ENCODE data around the gene NACC2.

NACC2 gene

DNA sequence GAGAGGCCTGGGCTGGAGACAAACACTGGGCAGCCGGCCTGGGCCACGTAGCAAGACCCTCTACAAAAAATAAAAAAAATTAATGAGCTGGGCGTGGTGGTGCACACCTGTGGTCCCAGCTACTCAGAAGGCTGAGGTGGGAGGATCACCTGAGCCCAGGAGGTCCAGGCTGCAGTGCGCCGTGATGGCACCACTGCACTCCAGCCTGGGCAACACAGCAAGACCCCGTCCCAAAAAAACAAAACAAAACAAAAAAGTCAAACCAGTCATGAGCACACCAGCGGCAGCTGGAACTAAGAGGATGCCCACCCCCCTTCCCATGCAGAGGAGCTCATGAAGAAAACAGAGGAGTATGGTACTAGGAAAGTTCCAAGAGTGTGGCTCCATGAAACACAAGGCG lies 131.8 kb downstream of the NACC2 start:
- H3K27me3 ChIP-seq (ENCODE audit: control insufficient read depth, insufficient read depth, low read length): no peaks in the 10 kb centered on the region
- no peak overlapping the region for H3K9ac ChIP-seq
- H2AFZ ChIP-seq: no peak overlapping the region
- H3K9me3 ChIP-seq (ENCODE audit: control insufficient read depth, low read length): no peaks in the 10 kb centered on the region
- H3K4me3 ChIP-seq (ENCODE audit: low read depth, low read length): no peak overlapping the region
- TF ChIP-seq, protein P1, sequence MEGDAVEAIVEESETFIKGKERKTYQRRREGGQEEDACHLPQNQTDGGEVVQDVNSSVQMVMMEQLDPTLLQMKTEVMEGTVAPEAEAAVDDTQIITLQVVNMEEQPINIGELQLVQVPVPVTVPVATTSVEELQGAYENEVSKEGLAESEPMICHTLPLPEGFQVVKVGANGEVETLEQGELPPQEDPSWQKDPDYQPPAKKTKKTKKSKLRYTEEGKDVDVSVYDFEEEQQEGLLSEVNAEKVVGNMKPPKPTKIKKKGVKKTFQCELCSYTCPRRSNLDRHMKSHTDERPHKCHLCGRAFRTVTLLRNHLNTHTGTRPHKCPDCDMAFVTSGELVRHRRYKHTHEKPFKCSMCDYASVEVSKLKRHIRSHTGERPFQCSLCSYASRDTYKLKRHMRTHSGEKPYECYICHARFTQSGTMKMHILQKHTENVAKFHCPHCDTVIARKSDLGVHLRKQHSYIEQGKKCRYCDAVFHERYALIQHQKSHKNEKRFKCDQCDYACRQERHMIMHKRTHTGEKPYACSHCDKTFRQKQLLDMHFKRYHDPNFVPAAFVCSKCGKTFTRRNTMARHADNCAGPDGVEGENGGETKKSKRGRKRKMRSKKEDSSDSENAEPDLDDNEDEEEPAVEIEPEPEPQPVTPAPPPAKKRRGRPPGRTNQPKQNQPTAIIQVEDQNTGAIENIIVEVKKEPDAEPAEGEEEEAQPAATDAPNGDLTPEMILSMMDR (IDR thresholded peaks at IDR 0.05): no peak
- H3K36me3 ChIP-seq (ENCODE audit: control insufficient read depth, insufficient read depth, low read length): no peaks in the 10 kb centered on the region
- H3K27ac ChIP-seq: no peak overlapping the region
- H3K79me2 ChIP-seq: peaks cover 5% of the 10 kb centered on the region
- peaks cover 3% of the 10 kb centered on the region for H3K4me1 ChIP-seq
- no peak overlapping the region for H3K4me2 ChIP-seq (ENCODE audit: low read length)

DNA sequence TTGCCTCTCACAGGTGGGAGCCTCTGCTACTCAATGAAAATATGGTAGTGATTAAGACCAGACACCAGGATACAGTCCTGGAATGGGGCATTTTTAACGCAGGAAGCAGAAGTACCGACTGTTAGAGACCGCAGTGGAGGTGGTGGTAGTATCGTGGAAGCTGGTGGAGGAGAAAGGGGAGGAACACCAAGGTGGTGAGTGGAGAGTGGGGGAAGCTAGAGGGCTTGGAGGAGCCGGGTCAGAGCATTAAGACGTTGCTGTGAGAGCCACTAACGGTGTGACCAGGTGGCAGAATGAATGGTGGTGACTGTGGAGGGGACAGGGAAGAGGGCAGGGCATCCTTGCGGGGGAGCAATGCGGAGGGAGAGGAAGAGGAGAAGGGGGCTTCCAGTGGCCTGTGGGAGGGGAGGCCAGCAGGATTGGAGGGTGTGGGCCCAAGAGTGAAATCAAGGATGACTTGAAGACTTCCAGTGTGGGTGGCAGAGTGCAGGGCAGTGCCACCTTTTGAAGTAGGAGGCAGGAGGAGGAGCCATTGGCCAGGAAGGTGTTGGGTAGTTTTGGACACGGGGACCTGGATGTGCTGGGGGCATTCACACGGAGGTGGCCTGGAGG lies 132.3 kb downstream of the NACC2 start:
- H2AFZ ChIP-seq: no peak overlapping the region
- no peaks in the 10 kb centered on the region for H3K27me3 ChIP-seq (ENCODE audit: control insufficient read depth, insufficient read depth, low read length)
- H3K36me3 ChIP-seq (ENCODE audit: control insufficient read depth, insufficient read depth, low read length): no peaks in the 10 kb centered on the region
- H3K27ac ChIP-seq: no peak overlapping the region
- no peak overlapping the region for H3K9ac ChIP-seq
- no peak overlapping the region for H3K4me3 ChIP-seq (ENCODE audit: low read depth, low read length)
- no peak overlapping the region for H3K4me2 ChIP-seq (ENCODE audit: low read length)
- peaks cover 3% of the 10 kb centered on the region for H3K4me1 ChIP-seq
- TF ChIP-seq, protein P1 (IDR thresholded peaks at IDR 0.05): no peak
- H3K79me2 ChIP-seq: peaks cover 5% of the 10 kb centered on the region
- no peaks in the 10 kb centered on the region for H3K9me3 ChIP-seq (ENCODE audit: control insufficient read depth, low read length)

DNA sequence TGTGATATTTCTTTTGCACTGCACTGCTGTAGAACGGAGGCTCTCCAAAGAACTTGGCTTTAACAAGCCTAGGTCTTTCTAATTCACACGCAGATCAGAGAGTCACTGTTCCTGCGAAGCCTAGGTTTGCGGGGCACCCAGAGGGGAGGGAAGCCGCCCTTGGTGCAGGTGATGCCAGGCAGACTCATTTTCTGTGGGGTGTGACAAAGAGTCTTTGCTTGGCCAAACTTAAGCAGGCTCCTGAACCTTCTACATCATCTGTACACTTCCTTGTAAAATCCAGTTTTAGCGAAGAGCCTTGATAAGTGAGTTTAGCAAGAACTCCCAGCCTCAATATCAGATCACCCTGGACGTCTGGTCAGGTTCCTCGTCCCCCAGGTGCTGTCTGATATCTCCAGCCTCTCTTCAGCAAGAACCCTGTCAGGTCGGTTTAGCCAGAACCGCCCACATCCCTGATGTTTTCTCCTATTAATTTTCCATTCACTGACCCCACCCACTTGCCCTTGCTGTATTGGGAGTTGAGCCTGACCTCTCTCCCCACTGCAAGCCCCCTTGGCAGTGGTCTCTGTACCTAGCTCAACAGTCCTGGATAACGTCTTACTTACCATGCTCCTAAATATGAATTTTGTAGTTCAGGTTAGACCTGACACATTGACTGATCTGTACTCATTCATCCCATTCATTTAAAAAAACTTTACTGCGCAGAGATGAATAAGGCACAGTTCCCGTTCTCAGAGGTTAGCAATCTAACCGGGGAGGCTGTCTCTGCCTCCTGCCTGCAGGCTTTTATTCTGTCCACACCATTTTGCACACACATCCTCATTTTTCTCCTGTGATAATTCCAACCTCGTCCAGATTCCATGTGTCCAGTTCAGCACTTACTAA lies 133.0 kb downstream of the NACC2 start:
- Histone ChIP-seq H2AFZ (peak overlapping the region; percentile 70), H3K4me3 (ENCODE audit: low read depth, low read length) (no peak overlapping the region), H3K4me2 (ENCODE audit: low read length) (no peak overlapping the region), H3K9me3 (ENCODE audit: control insufficient read depth, low read length) (no peaks in the 10 kb centered on the region), H3K27me3 (ENCODE audit: control insufficient read depth, insufficient read depth, low read length) (no peaks in the 10 kb centered on the region), H3K36me3 (ENCODE audit: control insufficient read depth, insufficient read depth, low read length) (no peaks in the 10 kb centered on the region), H3K4me1 (peaks cover 3% of the 10 kb centered on the region), H3K9ac (no peak overlapping the region), H3K27ac (no peak overlapping the region), H3K79me2 (peaks cover 5% of the 10 kb centered on the region)
- TF ChIP-seq, protein P1 (IDR thresholded peaks at IDR 0.05): no peak

DNA sequence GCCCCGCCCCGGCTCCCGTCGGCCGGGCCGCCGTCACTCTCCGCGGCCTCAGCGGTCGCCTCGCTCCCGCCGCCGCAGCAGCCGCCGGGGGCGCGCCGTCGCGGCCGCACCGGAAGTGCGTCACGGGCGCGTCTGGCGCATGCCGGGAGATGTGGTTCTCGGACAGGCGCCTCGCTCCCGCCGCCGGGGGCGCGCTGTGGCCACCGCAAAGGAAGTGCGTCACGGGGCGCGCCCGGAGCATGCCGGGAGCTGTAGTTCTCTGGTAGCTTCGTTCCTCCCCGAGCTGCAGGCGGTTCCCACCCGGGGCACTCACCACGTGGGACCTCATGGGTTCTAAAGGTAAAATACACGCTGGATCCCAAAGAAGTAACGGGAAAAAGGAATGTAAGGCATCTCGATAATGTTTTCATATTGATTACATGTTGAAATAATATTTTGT lies 133.8 kb downstream of the NACC2 start, which contains the start of gene UBAC1:
TSS of gene UBAC1 (minus strand) at position 97 of the 439 bp plus-strand sequence. CDS start 211 bp downstream, outside the sequence.
- TF ChIP-seq, protein P1 (IDR thresholded peaks at IDR 0.05): no peak
- no peaks in the 10 kb centered on the region for H3K27me3 ChIP-seq (ENCODE audit: control insufficient read depth, insufficient read depth, low read length)
- H3K4me1 ChIP-seq: peaks cover 3% of the 10 kb centered on the region
- H3K9me3 ChIP-seq (ENCODE audit: control insufficient read depth, low read length): no peaks in the 10 kb centered on the region
- H3K4me3 ChIP-seq (ENCODE audit: low read depth, low read length): peak within 1 kb of the TSS; percentile 87
- H3K4me2 ChIP-seq (ENCODE audit: low read length): peak within 1 kb of the TSS; percentile 68
- peaks cover 5% of the 10 kb centered on the region for H3K79me2 ChIP-seq
- H3K36me3 ChIP-seq (ENCODE audit: control insufficient read depth, insufficient read depth, low read length): no peaks in the 10 kb centered on the region
- peak within 1 kb of the TSS; percentile 23 for H3K9ac ChIP-seq
- peak within 1 kb of the TSS; percentile 57 for H3K27ac ChIP-seq
- peak within 1 kb of the TSS; percentile 70 for H2AFZ ChIP-seq

All from parathyroid adenoma (tissue), 2 donors.